Fibroblast of lung (primary cell): Measurements from ENCODE around the gene SLAIN2. TPM values are rescaled to one million over a fixed set of nuclear protein-coding genes. Genes with fewer than 3 reads are reported as not detected.
A peak's percentile ranks its signal among the peaks of the same experiment; 100 is the strongest.

ENCODE experiments used
- DNase-seq, 2 donors: peaks; one replicate each; pipeline versions ENCODE4 v3.0.0 to v3.0.0-alpha.2; 2010; ENCODE audit warnings: low read depth in 2 of 2
- H2AFZ ChIP-seq: 2 replicates; pipeline ENCODE4 v1.5.1; 2012; ENCODE audit warnings: low read length, control low read depth, inconsistent platforms
- H3K27ac ChIP-seq: 2 replicates; pipeline ENCODE4 v1.5.1; 2011; ENCODE audit warnings: low read length, control low read depth; ENCODE audit not compliant: insufficient read depth
- H3K27me3 ChIP-seq: 2 replicates; pipeline ENCODE4 v1.5.1; 2011; ENCODE audit warnings: mild to moderate bottlenecking, low read length; ENCODE audit not compliant: control insufficient read depth, insufficient read depth
- H3K36me3 ChIP-seq: 2 replicates; pipeline ENCODE4 v1.5.1; 2011; ENCODE audit warnings: low read length; ENCODE audit not compliant: control insufficient read depth, insufficient read depth
- H3K4me1 ChIP-seq: 2 replicates; pipeline ENCODE4 v1.5.1; 2011; ENCODE audit warnings: low read length; ENCODE audit not compliant: control insufficient read depth, insufficient read depth; ENCODE audit errors: extremely low read depth
- H3K4me2 ChIP-seq: 2 replicates; pipeline ENCODE4 v1.5.1; 2011; ENCODE audit warnings: low read length, control low read depth; ENCODE audit not compliant: insufficient read depth; ENCODE audit errors: extremely low read depth
- H3K4me3 ChIP-seq, 4 experiments: fragments of 200-600 bp in 1 of 4; sonication (generic) in 1 of 4; replicated peaks in 1 of 4; 2 replicates each; pipeline ENCODE4 v1.5.1; 2011 to 2016; ENCODE audit warnings: low read length in 4 of 4, low read depth in 3 of 4, mild to moderate bottlenecking in 3 of 4, control low read depth in 2 of 4, inconsistent platforms in 1 of 4, mixed read lengths in 1 of 4; ENCODE audit not compliant: insufficient read depth in 1 of 4; ENCODE audit errors: control extremely low read depth in 1 of 4
- H3K79me2 ChIP-seq: 2 replicates; pipeline ENCODE4 v1.5.1; 2012; ENCODE audit warnings: mild to moderate bottlenecking, low read length, inconsistent platforms; ENCODE audit not compliant: control insufficient read depth, insufficient read depth
- H3K9ac ChIP-seq: 2 replicates; pipeline ENCODE4 v1.5.1; 2011; ENCODE audit warnings: mild to moderate bottlenecking, low read length, control low read depth; ENCODE audit not compliant: insufficient read depth
- H3K9me3 ChIP-seq: 2 replicates; pipeline ENCODE4 v1.5.1; 2012; ENCODE audit warnings: low read depth, low read length; ENCODE audit not compliant: control insufficient read depth, insufficient read depth
- H4K20me1 ChIP-seq: 2 replicates; pipeline ENCODE4 v1.5.1; 2011; ENCODE audit warnings: low read length; ENCODE audit not compliant: control insufficient read depth, insufficient read depth; ENCODE audit errors: extremely low read depth
- EZH2 ChIP-seq: IDR thresholded peaks from 2 replicates; pipeline ENCODE4 v1.5.1; 2012; ENCODE audit warnings: low read length, control low read depth, mild to moderate bottlenecking; ENCODE audit errors: missing control alignments
- polyA plus RNA-seq, 2 donors: library from polyadenylated mRNA; depleted of rRNA in 1 of 2; stranded (reverse) in 1 of 2; unstranded in 1 of 2; fragments of >200 nt; gene quantifications; 2 replicates each; pipeline ENCODE4 v1.2.1, GENCODE V29; 2011 to 2012; ENCODE audit warnings: missing spikeins in 1 of 2
- total RNA-seq: library from RNA; depleted of rRNA; stranded (reverse); fragments of >200 nt; gene quantifications from 2 replicates; pipeline ENCODE4 v1.2.1, GENCODE V29; 2014
- TF ChIP-seq, protein P1 (sequence below), 2 donors: IDR thresholded peaks in 1 of 2; conservative IDR thresholded peaks in 1 of 2; 1 replicate in 1 of 2; 2 replicates in 1 of 2; pipeline ENCODE4 v1.5.1; 2011 to 2012; ENCODE audit warnings: low read length in 2 of 2, control low read depth in 1 of 2, inconsistent platforms in 1 of 2, low read depth in 1 of 2, mild to moderate bottlenecking in 1 of 2

Gene SLAIN2
- total and polyA plus RNA-seq, 2 donors (not counting 1 experiment from before 2014, with no cell fraction given), result 34.2 to 57.4 TPM

DNA sequence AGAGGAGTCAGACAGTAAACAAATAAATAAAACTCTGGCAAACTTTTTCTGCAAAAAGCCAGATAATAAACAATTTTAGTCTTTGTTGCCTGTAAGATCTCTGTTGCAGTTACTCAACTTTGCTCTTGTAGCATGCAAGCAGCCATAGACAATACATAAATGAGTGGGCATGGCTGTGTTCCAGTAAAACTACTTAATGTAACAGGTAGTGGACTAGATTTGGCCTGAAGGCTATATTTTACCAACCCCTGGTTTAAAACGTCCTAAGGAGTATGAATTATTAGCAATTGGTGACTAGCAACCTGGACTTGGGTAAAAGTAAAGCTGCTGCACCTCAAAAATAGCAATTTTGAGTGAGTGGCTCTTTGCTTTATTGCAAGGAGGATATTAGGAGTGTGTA lies 30.9 kb downstream of the SLAIN2 start:
- no peaks in the 10 kb centered on the region for H3K27me3 ChIP-seq
- H2AFZ ChIP-seq, result no peak overlapping the region
- DNase-seq, result no peak
- no peak overlapping the region for H3K4me3 ChIP-seq
- H3K36me3 ChIP-seq, result no peaks in the 10 kb centered on the region
- no peaks in the 10 kb centered on the region for H4K20me1 ChIP-seq
- H3K4me2 ChIP-seq, result no peak overlapping the region
- TF ChIP-seq, protein P1, sequence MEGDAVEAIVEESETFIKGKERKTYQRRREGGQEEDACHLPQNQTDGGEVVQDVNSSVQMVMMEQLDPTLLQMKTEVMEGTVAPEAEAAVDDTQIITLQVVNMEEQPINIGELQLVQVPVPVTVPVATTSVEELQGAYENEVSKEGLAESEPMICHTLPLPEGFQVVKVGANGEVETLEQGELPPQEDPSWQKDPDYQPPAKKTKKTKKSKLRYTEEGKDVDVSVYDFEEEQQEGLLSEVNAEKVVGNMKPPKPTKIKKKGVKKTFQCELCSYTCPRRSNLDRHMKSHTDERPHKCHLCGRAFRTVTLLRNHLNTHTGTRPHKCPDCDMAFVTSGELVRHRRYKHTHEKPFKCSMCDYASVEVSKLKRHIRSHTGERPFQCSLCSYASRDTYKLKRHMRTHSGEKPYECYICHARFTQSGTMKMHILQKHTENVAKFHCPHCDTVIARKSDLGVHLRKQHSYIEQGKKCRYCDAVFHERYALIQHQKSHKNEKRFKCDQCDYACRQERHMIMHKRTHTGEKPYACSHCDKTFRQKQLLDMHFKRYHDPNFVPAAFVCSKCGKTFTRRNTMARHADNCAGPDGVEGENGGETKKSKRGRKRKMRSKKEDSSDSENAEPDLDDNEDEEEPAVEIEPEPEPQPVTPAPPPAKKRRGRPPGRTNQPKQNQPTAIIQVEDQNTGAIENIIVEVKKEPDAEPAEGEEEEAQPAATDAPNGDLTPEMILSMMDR (conservative IDR thresholded peaks at IDR 0.05 in 1 of 2, IDR thresholded peaks at IDR 0.05 in 1 of 2; ENCODE audit: low read depth in 1 of 2, low read length in 2 of 2), result no peak
- TF ChIP-seq EZH2, result no peak
- no peaks in the 10 kb centered on the region for H3K9me3 ChIP-seq
- H3K79me2 ChIP-seq, result peaks cover 39% of the 10 kb centered on the region
- H3K27ac ChIP-seq, result no peak overlapping the region
- no peak overlapping the region for H3K9ac ChIP-seq
- H3K4me1 ChIP-seq, result no peaks in the 10 kb centered on the region

DNA sequence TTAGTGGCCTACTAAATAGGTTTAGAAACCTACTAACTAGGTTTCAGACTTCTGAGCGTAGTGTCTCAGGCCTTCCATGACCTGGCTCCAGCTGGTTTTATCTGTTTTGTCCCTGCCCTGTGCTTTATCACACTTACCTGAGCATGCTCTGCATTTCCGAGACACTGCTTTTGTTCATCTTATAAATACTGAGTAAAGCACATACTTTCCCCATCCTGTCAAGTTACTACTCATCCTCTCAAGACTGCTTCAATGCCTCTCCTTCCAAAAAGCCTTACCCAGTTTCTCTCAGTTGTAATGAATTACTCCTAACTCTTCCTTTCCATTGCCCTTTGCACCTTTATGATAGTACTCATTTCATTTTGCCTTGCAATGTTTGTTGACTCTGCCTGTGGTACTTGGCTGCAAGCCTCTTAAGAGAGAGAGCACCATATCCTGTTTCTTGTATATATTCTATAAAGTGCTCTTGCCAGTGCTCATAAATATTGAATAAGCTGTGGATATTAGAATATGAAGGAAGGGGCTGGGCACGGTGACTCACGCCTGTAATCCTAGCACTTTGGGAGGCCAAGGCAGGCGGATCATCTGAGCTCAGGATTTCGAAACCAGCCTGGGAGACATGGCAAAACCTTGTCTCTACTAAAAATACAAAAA lies 34.4 kb downstream of the SLAIN2 start:
- no peak overlapping the region for H3K27ac ChIP-seq

DNA sequence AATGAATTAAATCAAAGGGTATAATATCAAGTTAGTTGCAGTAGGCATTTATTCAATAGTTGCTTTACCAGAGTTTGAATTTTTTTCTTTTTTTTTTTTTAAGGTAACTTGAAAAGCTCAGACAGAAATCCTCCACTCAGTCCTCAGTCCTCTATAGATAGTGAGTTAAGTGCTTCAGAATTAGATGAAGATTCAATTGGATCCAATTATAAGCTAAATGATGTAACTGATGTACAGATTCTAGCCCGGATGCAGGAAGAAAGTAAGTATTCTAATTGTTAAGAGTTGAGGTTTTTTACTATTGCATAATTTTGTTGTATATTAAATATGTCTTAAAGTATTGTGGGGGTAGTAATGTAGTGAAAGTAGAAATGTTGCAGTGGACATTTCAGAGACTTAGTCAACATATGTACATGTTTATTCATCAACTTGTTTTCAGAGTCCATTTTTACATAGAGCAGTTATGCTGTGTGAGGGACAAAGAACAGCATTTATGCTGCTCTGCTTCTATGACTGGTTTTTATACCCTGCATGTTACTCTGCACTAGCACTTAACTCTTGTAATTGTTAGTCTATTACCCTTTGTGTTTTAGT lies 38.4 kb downstream of the SLAIN2 start:
- Histone ChIP-seq H2AFZ (no peak overlapping the region), H3K27ac (no peak overlapping the region), H3K27me3 (no peaks in the 10 kb centered on the region), H3K9ac (no peak overlapping the region), H4K20me1 (no peaks in the 10 kb centered on the region), H3K4me3 (no peak overlapping the region), H3K4me1 (no peaks in the 10 kb centered on the region), H3K79me2 (peaks cover 4% of the 10 kb centered on the region), H3K36me3 (no peaks in the 10 kb centered on the region), H3K9me3 (no peaks in the 10 kb centered on the region), H3K4me2 (no peak overlapping the region)
- TF ChIP-seq, protein P1 (conservative IDR thresholded peaks at IDR 0.05 in 1 of 2, IDR thresholded peaks at IDR 0.05 in 1 of 2; ENCODE audit: low read depth in 1 of 2, low read length in 2 of 2), result no peak
- TF ChIP-seq EZH2, result no peak
- peak in 1 of 2 donors; percentile 14 for DNase-seq

More for the DNA sequence above, 34.4 kb downstream of the SLAIN2 start:
- peak overlapping the region; percentile 11 for H3K4me2 ChIP-seq
- TF ChIP-seq EZH2, result no peak
- TF ChIP-seq, protein P1 (conservative IDR thresholded peaks at IDR 0.05 in 1 of 2, IDR thresholded peaks at IDR 0.05 in 1 of 2; ENCODE audit: low read depth in 1 of 2, low read length in 2 of 2), result no peak
- no peaks in the 10 kb centered on the region for H3K36me3 ChIP-seq
- no peaks in the 10 kb centered on the region for H4K20me1 ChIP-seq
- no peak overlapping the region for H2AFZ ChIP-seq
- no peak overlapping the region for H3K4me3 ChIP-seq
- H3K79me2 ChIP-seq, result peaks cover 19% of the 10 kb centered on the region
- H3K4me1 ChIP-seq, result no peaks in the 10 kb centered on the region
- no peaks in the 10 kb centered on the region for H3K27me3 ChIP-seq
- peak; percentile 79 to 96 for DNase-seq
- no peaks in the 10 kb centered on the region for H3K9me3 ChIP-seq
- H3K9ac ChIP-seq, result no peak overlapping the region
